DOHH2 (cell line): ENCODE results near the gene SYN1.

Experiments used
- H3F3A ChIP-seq: fragments of 200-600 bp; sonication (generic), shearing (Covaris generic); 2 replicates; pipeline ENCODE4 v1.6.0; 2016; ENCODE audit warnings: antibody characterized with exemption, mild to moderate bottlenecking; ENCODE audit not compliant: control insufficient read depth, insufficient read depth
- H3K27ac ChIP-seq: fragments of 200-600 bp; sonication (generic); 2 replicates; pipeline ENCODE4 v1.5.1; 2014; ENCODE audit warnings: low read depth, mild to moderate bottlenecking, low read length, moderate library complexity
- H3K27me3 ChIP-seq: fragments of 200-600 bp; sonication (generic); 2 replicates; pipeline ENCODE4 v1.6.1; 2014; ENCODE audit warnings: mild to moderate bottlenecking, low read length, mixed read lengths; ENCODE audit not compliant: control insufficient read depth
- H3K36me3 ChIP-seq: fragments of 200-600 bp; sonication (generic); 2 replicates; pipeline ENCODE4 v1.6.1; 2014; ENCODE audit warnings: mild to moderate bottlenecking, low read length, moderate library complexity, mixed read lengths; ENCODE audit not compliant: control insufficient read depth
- H3K4me1 ChIP-seq: fragments of 200-600 bp; sonication (generic); 2 replicates; pipeline ENCODE4 v1.6.1; 2014; ENCODE audit warnings: mild to moderate bottlenecking, low read length, mixed read lengths; ENCODE audit not compliant: control insufficient read depth
- H3K4me2 ChIP-seq: fragments of 200-600 bp; sonication (generic); 2 replicates; pipeline ENCODE4 v1.6.0; 2014; ENCODE audit warnings: mild to moderate bottlenecking, low read length, moderate library complexity
- H3K4me3 ChIP-seq: fragments of 200-600 bp; sonication (generic); 2 replicates; pipeline ENCODE4 v1.5.1; 2014; ENCODE audit warnings: mild to moderate bottlenecking, low read length, mixed read lengths
- H3K79me2 ChIP-seq: fragments of 200-600 bp; sonication (generic); 2 replicates; pipeline ENCODE4 v1.6.1; 2014; ENCODE audit warnings: mild to moderate bottlenecking, low read length, mixed read lengths; ENCODE audit not compliant: control insufficient read depth
- H3K9me2 ChIP-seq: fragments of 200-600 bp; sonication (generic); replicated peaks from 2 replicates; pipeline ENCODE4 v1.6.1; 2014; ENCODE audit warnings: mild to moderate bottlenecking, low read length, mixed read lengths; ENCODE audit not compliant: control insufficient read depth
- H3K9me3 ChIP-seq: fragments of 200-600 bp; sonication (generic); 2 replicates; pipeline ENCODE4 v1.6.1; 2014; ENCODE audit warnings: antibody characterized with exemption, low read length, mixed read lengths; ENCODE audit not compliant: control insufficient read depth, insufficient read depth
- H4K20me1 ChIP-seq: fragments of 200-600 bp; sonication (generic); 2 replicates; pipeline ENCODE4 v1.6.0; 2014; ENCODE audit warnings: low read depth, mild to moderate bottlenecking, antibody characterized with exemption, low read length, moderate library complexity; ENCODE audit not compliant: control insufficient read depth, insufficient read depth
- EZH2phosphoT487 ChIP-seq: fragments of 200-600 bp; sonication (generic); IDR thresholded peaks from 2 replicates; pipeline ENCODE4 v1.6.1; 2017; ENCODE audit warnings: borderline replicate concordance, mild to moderate bottlenecking, antibody characterized with exemption, low read length, moderate library complexity, mixed read lengths
- TF ChIP-seq, protein P1 (sequence below): fragments of 200-600 bp; sonication (generic); IDR thresholded peaks from one replicate; pipeline ENCODE4 v1.5.1; 2014; ENCODE audit warnings: antibody characterized with exemption, mild to moderate bottlenecking, low read depth, low read length; ENCODE audit not compliant: poor library complexity, severe bottlenecking

SYN1 gene

DNA sequence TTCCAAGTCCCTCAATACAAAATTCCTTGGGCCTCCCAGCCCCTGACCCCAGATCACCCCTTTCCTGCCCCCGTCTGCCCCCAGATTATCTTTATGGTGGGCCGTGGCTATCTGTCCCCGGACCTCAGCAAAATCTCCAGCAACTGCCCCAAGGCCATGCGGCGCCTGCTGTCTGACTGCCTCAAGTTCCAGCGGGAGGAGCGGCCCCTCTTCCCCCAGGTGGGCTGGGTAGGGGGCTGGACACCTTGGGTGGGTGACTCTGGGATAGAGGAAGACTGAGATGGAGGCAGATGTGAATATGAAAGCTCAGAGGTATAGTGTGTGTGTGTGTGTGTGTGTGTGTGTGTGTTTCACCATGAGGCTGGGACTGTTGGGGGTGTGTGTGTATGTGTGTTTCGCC is 48.9 kb downstream of the SYN1 start:
- TF ChIP-seq, protein P1, sequence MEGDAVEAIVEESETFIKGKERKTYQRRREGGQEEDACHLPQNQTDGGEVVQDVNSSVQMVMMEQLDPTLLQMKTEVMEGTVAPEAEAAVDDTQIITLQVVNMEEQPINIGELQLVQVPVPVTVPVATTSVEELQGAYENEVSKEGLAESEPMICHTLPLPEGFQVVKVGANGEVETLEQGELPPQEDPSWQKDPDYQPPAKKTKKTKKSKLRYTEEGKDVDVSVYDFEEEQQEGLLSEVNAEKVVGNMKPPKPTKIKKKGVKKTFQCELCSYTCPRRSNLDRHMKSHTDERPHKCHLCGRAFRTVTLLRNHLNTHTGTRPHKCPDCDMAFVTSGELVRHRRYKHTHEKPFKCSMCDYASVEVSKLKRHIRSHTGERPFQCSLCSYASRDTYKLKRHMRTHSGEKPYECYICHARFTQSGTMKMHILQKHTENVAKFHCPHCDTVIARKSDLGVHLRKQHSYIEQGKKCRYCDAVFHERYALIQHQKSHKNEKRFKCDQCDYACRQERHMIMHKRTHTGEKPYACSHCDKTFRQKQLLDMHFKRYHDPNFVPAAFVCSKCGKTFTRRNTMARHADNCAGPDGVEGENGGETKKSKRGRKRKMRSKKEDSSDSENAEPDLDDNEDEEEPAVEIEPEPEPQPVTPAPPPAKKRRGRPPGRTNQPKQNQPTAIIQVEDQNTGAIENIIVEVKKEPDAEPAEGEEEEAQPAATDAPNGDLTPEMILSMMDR = no peak
- TF ChIP-seq EZH2phosphoT487 = no peak
- Histone ChIP-seq H3K4me3 (no peak overlapping the region), H3K4me1 (no peaks in the 10 kb centered on the region), H3K27ac (no peak overlapping the region), H3K9me3 (no peaks in the 10 kb centered on the region), H3K27me3 (no peaks in the 10 kb centered on the region), H3F3A (no peaks in the 10 kb centered on the region), H3K36me3 (peaks cover 36% of the 10 kb centered on the region), H3K79me2 (no peaks in the 10 kb centered on the region), H4K20me1 (no peaks in the 10 kb centered on the region), H3K4me2 (no peak overlapping the region), H3K9me2 (no peaks in the 10 kb centered on the region)

GRCh38 chrX:47568656-47569295 is 50.9 kb downstream of the SYN1 start:
- H3F3A ChIP-seq = no peaks in the 10 kb centered on the region
- H3K4me2 ChIP-seq = no peak overlapping the region
- H3K36me3 ChIP-seq = peaks cover 52% of the 10 kb centered on the region
- TF ChIP-seq, protein P1 = peak; percentile 34
- no peak for TF ChIP-seq EZH2phosphoT487
- H3K9me2 ChIP-seq = no peaks in the 10 kb centered on the region
- no peak overlapping the region for H3K27ac ChIP-seq
- H3K9me3 ChIP-seq = no peaks in the 10 kb centered on the region
- no peak overlapping the region for H3K4me3 ChIP-seq
- no peaks in the 10 kb centered on the region for H4K20me1 ChIP-seq
- no peaks in the 10 kb centered on the region for H3K27me3 ChIP-seq
- peaks cover 1% of the 10 kb centered on the region; the same call in 1 of the 2 replicates for H3K79me2 ChIP-seq
- H3K4me1 ChIP-seq = no peaks in the 10 kb centered on the region

GRCh38 chrX:47566841-47567240 is 52.8 kb downstream of the SYN1 start:
- peaks cover 7% of the 10 kb centered on the region for H3K4me1 ChIP-seq
- peaks cover 65% of the 10 kb centered on the region for H3K36me3 ChIP-seq
- no peaks in the 10 kb centered on the region for H3K9me2 ChIP-seq
- H3F3A ChIP-seq = no peaks in the 10 kb centered on the region
- no peaks in the 10 kb centered on the region for H4K20me1 ChIP-seq
- no peaks in the 10 kb centered on the region for H3K27me3 ChIP-seq
- no peak overlapping the region for H3K4me2 ChIP-seq
- TF ChIP-seq, protein P1 = no peak
- no peak for TF ChIP-seq EZH2phosphoT487
- H3K4me3 ChIP-seq = no peak overlapping the region
- no peaks in the 10 kb centered on the region for H3K9me3 ChIP-seq
- no peak overlapping the region for H3K27ac ChIP-seq
- H3K79me2 ChIP-seq = peaks cover 21% of the 10 kb centered on the region
